Hair follicle dermal papilla cell (primary cell): ENCODE measurements around the gene DSC3. TPM values are rescaled to one million over a fixed set of nuclear protein-coding genes. Genes with fewer than 3 reads are reported as not detected.

ENCODE experiments used
- small RNA-seq: library from RNA; depleted of rRNA; stranded (forward); fragments of <200 nt; gene quantifications from one replicate; pipeline ENCODE3, GENCODE V24; 2012
- total RNA-seq: library from RNA; depleted of rRNA; stranded (reverse); fragments of >200 nt; gene quantifications from 2 replicates; pipeline ENCODE4 v1.2.3, GENCODE V29; 2012

The DSC3 gene
- 0.24 and 1.3 TPM in 2 replicates for total RNA-seq

DNA sequence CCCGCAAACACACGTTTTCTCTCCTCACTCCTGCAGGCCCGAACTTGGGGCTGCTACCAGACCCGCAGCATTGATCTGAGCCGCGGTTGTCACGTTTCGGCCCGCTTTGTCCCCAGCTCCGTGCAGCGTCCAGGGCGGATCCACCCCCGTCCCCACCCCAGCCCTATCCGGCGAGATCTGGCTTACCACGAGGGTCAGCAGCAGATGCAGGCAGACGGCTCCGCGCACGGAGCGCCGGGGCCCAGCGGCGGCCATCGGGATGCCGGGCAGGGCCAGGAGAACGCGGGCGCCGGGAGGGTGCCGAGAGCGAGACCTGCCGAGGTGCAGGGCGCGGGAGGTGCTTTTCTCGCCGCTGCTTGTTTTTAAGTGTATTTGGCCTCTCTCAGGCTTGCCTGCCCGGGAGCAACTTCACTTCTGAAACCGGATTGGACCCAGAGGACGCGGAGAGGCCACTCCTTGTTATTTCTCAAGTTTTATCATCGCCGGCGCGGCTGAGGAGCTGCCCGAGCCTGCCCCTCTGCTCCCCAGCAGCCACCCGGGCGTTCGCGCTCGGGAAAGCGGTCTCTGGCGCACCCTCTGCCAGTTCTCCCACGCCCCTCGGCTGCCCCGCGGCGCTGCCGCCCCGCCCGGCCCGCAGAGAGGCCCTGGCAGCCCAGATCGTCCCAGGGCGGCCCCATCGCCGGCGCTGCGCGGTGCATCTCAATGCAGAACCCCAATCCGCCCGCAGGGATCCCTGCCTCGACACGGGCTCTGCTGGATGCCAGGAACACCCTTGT lies at the start of gene DSC3:
DSC3 (minus strand) TSS at position 337 of the 776 bp plus-strand sequence; CDS start at position 255, 82 bp downstream.

Small RNA genes within 50 kb of the gene (small RNA-seq; reads per million reads assigned to genes)
- not detected for gene RNU6-857P

Other genes with a start within 250 kb of the DSC3 start
- gene DSC2, start 59.7 kb upstream of the DSC3 start, total RNA-seq: 0.12 and 0.32 TPM in 2 replicates
- gene DSC1, start 120.1 kb upstream of the DSC3 start, total RNA-seq: under 0.01 TPM in 1 of 2 replicates, not detected in the other